Measurements from ENCODE around the gene NPY4R.
"Not testable (repeated sequence)": the region's sequence is repeated elsewhere in the genome, so short reads cannot be mapped to it uniquely, and the experiment has no call there.

The NPY4R gene

DNA sequence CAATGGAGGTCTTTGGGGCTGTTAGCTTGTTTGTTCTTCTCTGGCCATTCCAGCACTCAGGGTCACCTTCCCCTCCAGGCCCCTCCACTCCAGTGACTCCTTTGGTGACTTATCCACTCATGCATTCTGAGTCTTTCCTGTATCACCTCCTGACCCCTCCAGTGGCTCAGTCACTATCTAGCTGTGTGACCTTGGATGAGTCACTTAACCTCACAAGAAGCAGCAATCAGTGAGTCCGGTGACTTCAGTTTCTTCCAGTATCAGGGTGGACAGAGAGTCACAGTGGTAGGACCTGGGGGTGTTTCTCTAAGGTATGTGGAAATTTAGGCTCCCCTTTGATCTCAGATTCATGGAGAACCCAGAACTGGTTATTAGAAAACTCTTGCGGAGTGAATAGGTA is 9.8 kb downstream of the NPY4R start:
- DNase-seq = not testable (repeated sequence)

DNA sequence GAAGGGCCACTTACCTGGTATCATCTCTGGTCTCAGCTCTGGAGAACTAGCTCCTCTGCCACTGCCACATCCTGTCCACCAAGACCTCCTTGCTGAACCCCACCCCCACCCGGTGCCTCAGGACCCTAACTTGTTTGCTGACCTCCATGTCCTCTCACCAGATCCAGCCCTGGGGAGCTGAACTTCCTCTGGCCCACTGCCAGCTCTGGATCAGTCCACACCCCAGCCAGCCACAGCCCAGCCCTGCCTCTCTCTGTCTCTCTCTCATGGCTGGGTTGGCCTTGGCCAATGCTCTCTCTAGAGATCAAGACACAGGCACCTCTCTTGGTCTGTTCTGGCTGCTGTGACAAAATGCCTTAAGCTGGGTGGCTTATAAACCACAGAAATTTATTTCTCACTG is 14.4 kb downstream of the NPY4R start:
- DNase-seq = not testable (repeated sequence)

DNA sequence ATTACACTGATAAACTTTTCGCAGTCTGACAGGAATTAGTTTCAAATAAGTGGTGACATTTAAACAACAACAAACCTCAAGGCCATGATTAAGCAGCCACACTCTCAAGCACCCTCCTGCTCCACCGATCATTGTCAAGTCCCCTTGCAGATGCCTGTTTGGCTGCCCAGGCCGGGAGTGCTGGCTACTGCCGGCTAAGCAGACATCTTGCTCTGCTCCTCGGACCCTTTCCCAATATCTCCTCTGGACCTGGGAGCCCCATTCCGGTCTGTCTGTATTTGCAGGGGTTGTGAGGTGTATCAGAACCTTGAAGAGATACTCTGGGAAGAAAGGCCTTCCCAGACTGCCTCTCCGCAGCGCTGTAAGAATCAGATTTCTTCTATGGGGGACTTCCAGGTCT is 14.9 kb downstream of the NPY4R start:
- DNase-seq = not testable (repeated sequence)

GRCh38 chr10:46447439-46447838 is 18.3 kb downstream of the NPY4R start:
- DNase-seq = not testable (repeated sequence)

DNA sequence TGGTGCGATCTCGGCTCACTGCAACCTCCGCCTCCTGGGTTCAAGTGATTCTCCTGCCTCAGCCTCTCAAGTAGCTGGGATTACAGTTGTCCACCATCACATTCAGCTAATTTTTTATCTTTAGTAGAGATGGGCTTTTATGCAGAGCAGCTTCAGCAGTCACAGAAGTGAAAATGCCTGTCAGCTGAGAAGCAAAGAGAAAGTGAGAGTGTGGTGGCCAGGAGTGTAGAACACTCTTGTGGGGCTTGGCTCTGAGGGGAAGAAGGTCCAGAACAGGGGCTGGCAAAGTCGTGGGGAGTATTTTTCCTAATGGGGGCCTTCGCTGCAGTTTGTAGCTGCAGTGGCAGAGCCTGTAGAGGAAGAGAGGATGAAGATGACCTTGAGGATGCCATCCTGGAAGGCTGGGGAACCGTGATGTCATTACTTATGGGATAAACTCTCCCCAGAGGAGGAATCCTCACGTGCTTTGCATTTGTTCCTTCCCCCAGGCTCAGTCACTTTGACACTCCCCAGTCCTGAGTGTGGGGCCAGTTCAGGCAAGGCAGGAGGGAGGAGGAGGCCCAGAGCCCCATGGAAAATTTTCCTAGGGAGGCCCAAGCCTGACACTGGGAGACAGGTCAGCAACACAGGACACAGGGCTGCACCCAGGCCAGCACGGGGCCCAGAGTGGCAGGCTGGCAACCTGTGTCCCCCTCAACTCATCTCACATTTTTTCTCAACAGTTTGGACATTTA is 20.2 kb downstream of the NPY4R start:
- not testable (repeated sequence) for DNase-seq

DNA sequence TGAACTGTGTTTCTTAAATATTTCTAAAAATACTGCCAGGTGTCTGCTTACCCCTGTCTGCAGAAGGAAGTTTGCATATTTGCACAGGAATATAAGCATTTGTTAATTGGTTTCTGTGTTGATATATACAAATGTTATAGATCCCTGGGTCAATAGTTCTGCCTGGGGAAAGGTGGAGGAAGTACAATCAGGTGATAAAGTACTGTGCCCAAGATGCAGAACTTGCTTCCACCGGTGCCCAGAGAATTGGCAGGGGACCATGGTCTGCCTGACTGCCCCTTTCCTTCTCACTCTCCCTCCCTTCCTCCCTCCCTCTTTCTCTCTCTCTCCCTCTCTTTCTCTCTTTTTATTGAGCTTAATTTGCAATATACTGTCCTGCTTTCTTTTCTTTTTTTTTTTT is 22.3 kb downstream of the NPY4R start:
- DNase-seq = not testable (repeated sequence)

DNA sequence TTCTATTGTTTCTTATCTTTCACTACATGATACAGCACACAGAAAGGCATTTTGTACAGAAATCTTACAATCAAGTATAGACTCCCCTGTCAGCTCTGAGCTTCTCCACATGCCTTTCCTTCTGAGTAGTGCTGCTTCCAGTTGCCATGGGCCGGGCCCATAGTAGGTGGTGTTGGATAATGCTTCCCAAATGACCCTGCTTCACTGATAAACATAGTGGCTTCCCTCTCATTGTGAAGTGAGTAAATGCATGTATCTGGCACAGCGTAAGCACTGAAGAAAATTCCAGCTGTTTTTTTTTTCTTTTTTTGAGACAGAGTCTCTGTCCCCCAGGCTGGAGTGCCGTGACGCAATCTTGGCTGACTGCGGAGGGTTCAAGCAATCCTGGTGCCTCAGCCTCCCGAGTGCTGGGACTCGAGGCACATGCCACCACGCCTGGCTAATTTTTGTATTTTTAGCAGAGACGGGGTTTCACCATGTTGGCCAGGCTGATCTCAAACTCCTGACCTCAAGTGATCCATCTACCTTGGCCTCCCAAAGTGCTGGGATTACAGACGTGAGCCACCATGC is 23.0 kb downstream of the NPY4R start:
- not testable (repeated sequence) for DNase-seq

- DNase-seq = not testable (repeated sequence)
These were observed 23.9 kb downstream of the NPY4R start for GRCh38 chr10:46441837-46442278.

DNA sequence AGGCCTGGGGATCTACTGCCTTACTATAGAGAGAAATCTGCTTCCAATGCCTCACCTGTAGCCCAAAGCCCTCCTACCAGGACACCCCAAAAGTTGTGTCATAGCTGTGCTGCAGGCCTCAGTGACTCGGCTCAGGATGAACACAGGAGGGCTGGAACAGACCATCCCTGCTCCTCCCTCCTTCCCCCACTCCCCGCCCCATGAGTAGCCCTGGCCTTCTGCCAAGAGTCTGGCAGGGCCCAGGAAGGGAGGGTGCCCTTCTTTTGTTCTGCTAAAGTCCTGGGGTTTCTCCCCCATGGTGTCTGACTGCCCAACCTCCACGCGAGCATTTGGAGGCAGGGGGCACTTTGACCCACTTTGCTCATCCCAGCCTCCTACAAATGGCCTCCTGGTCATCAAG is 24.8 kb downstream of the NPY4R start:
- DNase-seq = not testable (repeated sequence)

- DNase-seq = not testable (repeated sequence)
These were observed 42.2 kb downstream of the NPY4R start for GRCh38 chr10:46423550-46423949.

GRCh38 chr10:46419570-46420379 is 46.0 kb downstream of the NPY4R start:
- DNase-seq = not testable (repeated sequence)

- not testable (repeated sequence) for DNase-seq
These were observed 47.5 kb downstream of the NPY4R start for GRCh38 chr10:46418283-46418682.

GRCh38 chr10:46415291-46415690 is 50.5 kb downstream of the NPY4R start:
- not testable (repeated sequence) for DNase-seq

DNA sequence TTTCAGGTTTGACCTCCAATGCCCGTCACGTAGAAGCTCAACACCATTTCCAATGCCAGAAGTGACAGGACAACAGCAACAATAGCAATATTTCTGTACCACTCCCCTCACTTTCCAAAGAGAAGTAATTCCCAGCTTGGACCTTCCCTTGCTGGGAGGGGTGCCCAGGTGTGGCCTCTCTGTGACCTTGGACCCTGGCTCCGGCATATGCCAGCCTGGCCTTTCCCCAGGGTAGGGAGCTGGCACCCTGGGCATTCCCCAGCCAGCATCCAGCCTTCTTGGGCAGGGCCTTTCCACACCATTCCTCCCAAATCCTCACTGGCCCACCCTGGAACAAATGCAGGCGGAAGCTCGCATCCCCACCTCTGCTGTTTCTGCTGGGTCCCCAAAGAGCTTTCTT is 53.1 kb downstream of the NPY4R start:
- DNase-seq = not testable (repeated sequence)

GRCh38 chr10:46411123-46411522 is 54.6 kb downstream of the NPY4R start:
- DNase-seq = not testable (repeated sequence)

Measured in CD4-positive, alpha-beta T cell treated with Interleukin-4 for 1 hour (primary cell).